GM12891 (cell line): ENCODE results near the gene SDC1.

Experiments
- PAX5 ChIP-seq: IDR thresholded peaks from 2 replicates; pipeline ENCODE4 v1.6.1; 2011; ENCODE audit warnings: low read length, moderate library complexity, mild to moderate bottlenecking; ENCODE audit not compliant: insufficient read depth, severe bottlenecking
- POLR2A ChIP-seq: IDR thresholded peaks from 2 replicates; pipeline ENCODE4 v1.6.1; 2011; ENCODE audit warnings: low read depth, low read length, control low read depth
- POLR2AphosphoS5 ChIP-seq: IDR thresholded peaks from 2 replicates; pipeline ENCODE4 v1.6.1; 2011; ENCODE audit warnings: low read depth, low read length, control low read depth
- TAF1 ChIP-seq: IDR thresholded peaks from 2 replicates; pipeline ENCODE4 v1.6.1; 2011; ENCODE audit warnings: low read depth, low read length, control low read depth

DNA sequence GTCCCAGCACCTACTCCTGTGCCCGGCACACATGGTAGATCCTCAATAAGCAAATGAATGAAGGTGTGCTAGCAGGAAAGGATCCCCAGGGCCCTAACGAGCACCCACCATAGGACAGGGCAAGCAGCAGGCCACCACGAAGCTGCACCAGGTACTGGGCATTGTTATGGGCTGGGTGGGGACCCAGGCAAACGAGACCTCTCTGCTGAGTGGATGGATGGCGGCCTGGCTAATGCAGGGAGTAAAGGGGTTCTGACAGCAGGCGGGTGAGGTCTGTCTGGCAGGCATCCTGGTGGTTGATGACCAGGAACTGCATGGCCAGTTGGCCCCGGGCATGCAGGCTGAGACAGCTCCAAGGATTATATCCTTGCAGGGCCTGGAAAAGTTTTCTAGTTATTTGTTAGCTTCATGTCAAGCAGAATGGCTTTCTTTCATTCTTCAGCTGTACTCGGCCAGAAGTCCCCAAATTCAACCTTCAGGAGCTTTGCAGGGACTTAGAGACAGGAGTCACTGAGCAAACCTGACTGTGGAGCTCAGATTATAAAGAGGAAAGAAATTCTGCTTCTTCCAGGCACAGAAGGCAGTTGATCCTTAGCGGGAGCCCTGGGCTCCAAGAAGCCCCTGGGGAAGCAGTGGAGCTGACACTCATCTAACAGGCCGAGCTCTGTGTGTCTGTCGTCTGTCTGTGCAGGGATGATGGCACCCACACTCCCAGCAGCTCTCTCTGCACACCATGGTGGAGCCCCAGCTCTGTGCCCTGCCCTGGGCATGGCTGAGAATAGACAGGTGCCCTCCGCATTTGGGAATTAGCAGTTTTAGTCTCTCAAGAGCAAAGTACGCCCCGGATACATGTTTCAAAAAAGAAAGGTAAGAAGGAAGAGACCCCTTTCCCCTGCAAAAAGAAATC, 51.2 kb downstream of the SDC1 start:
- no peak for TF ChIP-seq POLR2A
- no peak for TF ChIP-seq TAF1
- no peak for TF ChIP-seq PAX5
- no peak for TF ChIP-seq POLR2AphosphoS5
